ENCODE results near the gene TNNT2. TPM values are rescaled to one million over a fixed set of nuclear protein-coding genes. Genes with fewer than 3 reads are reported as not detected.
A peak's percentile ranks its signal among the peaks of the same experiment; 100 is the strongest.

Gene TNNT2
- 0.11 and 0.37 TPM in 2 replicates for total RNA-seq (2014; rRNA removed; shearing (Covaris generic); ENCODE audit: low replicate concordance)

DNA sequence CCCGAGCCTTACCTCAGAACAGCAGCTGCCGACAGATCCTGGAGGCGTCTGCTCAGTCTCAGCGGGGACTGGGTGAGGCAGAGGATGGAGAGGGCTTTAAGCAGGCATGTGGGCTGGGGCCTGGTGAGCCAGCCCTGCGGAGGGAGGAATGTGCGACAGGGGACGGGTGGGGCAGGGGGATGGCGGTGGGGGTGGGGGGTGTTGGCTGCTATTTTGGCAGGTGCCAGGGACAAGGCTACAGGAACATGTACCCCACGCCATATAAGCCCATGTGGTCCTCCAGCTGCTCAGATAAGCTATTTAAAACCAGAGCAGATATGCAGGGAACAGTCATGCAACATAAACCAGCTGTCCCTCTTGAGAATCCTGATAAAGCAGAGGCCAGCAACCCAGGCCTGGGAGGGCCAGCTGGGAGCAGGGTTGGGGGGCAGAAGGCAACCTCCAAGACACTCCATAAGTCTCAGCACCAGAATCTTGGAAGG is at the start of gene TNNT2:
TNNT2 (minus strand) TSS at position 70 of the 482 bp plus-strand sequence. CDS start 4,426 bp downstream, outside the sequence.
- Histone ChIP-seq H3K27ac (ENCODE audit: low read length) (no peak within 1 kb of the TSS), H3K9me3 (ENCODE audit: low read length) (no peaks in the 10 kb centered on the region), H3K9ac (ENCODE audit: low read length) (no peak within 1 kb of the TSS), H3K36me3 (ENCODE audit: insufficient read depth, low read length) (no peaks in the 10 kb centered on the region), H3K9me2 (replicated peaks; ENCODE audit: insufficient read depth, low read length) (no peaks in the 10 kb centered on the region), H3K4me1 (ENCODE audit: low read length) (no peaks in the 10 kb centered on the region), H4K20me1 (ENCODE audit: insufficient read depth, low read depth, low read length) (0 out of 2 replicates have a peak, but pooled peaks cover 4% of the 10 kb centered on the region), H3K4me2 (ENCODE audit: low read depth, low read length, poor library complexity, severe bottlenecking) (no peak within 1 kb of the TSS), H3K79me2 (ENCODE audit: low read length) (no peaks in the 10 kb centered on the region), H3K27me3 (ENCODE audit: low read length) (no peaks in the 10 kb centered on the region), H3K4me3 (ENCODE audit: low read length) (no peak within 1 kb of the TSS), H2AFZ (ENCODE audit: low read length) (no peak within 1 kb of the TSS)
- no peak for DNase-seq

- Histone ChIP-seq H2AFZ (ENCODE audit: low read length) (no peak overlapping the region), H3K4me3 (ENCODE audit: low read length) (no peak overlapping the region), H3K9me2 (replicated peaks; ENCODE audit: insufficient read depth, low read length) (no peaks in the 10 kb centered on the region), H4K20me1 (ENCODE audit: insufficient read depth, low read depth, low read length) (no peaks in the 10 kb centered on the region), H3K4me2 (ENCODE audit: low read depth, low read length, poor library complexity, severe bottlenecking) (peak overlapping the region; percentile 7), H3K4me1 (ENCODE audit: low read length) (peaks cover 99% of the 10 kb centered on the region), H3K27me3 (ENCODE audit: low read length) (no peaks in the 10 kb centered on the region), H3K36me3 (ENCODE audit: insufficient read depth, low read length) (no peaks in the 10 kb centered on the region), H3K27ac (ENCODE audit: low read length) (peak overlapping the region; percentile 99), H3K9ac (ENCODE audit: low read length) (peak overlapping the region; percentile 41; the same call in 1 of the 2 replicates), H3K9me3 (ENCODE audit: low read length) (no peaks in the 10 kb centered on the region), H3K79me2 (ENCODE audit: low read length) (no peaks in the 10 kb centered on the region; the same call in 1 of the 2 replicates)
- no peak for DNase-seq
These were observed 49.2 kb upstream of the TNNT2 start for GRCh38 chr1:201426479-201427310.

DNA sequence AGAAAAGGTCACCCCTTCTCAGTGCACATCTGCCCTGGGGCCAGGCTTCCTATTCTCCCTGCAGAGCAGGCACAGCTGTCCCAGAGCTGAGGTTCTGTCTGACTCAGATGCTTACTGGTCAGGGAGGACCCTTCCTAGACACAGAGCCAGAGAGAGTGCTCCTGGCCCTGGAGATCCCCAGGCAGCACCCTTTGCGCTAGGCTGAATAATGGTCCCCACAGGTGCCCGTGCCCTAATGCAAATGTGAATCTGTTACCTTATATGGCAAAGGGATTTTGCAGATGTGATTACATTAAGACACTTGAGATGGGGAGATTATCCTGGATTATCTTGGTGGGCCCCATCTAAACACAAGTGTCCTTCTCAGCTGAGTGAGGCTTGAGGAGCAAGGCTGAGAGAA is 46.7 kb upstream of the TNNT2 start:
- Histone ChIP-seq H3K9ac (ENCODE audit: low read length) (peak overlapping the region; percentile 84), H3K27ac (ENCODE audit: low read length) (peak overlapping the region; percentile 99), H2AFZ (ENCODE audit: low read length) (no peak overlapping the region), H3K9me2 (replicated peaks; ENCODE audit: insufficient read depth, low read length) (no peaks in the 10 kb centered on the region), H3K36me3 (ENCODE audit: insufficient read depth, low read length) (peaks cover 21% of the 10 kb centered on the region), H4K20me1 (ENCODE audit: insufficient read depth, low read depth, low read length) (peaks cover 12% of the 10 kb centered on the region; the same call in 1 of the 2 replicates), H3K4me2 (ENCODE audit: low read depth, low read length, poor library complexity, severe bottlenecking) (peak overlapping the region; percentile 76), H3K4me3 (ENCODE audit: low read length) (peak overlapping the region; percentile 28), H3K79me2 (ENCODE audit: low read length) (peaks cover 24% of the 10 kb centered on the region), H3K9me3 (ENCODE audit: low read length) (no peaks in the 10 kb centered on the region), H3K27me3 (ENCODE audit: low read length) (no peaks in the 10 kb centered on the region), H3K4me1 (ENCODE audit: low read length) (peaks cover 98% of the 10 kb centered on the region)
- peak; percentile 89 for DNase-seq

- Histone ChIP-seq H2AFZ (ENCODE audit: low read length) (no peak overlapping the region), H4K20me1 (ENCODE audit: insufficient read depth, low read depth, low read length) (peaks cover 16% of the 10 kb centered on the region; the same call in 1 of the 2 replicates), H3K4me3 (ENCODE audit: low read length) (peak overlapping the region; percentile 28), H3K36me3 (ENCODE audit: insufficient read depth, low read length) (peaks cover 25% of the 10 kb centered on the region), H3K27ac (ENCODE audit: low read length) (peak overlapping the region; percentile 99), H3K9ac (ENCODE audit: low read length) (peak overlapping the region; percentile 84), H3K27me3 (ENCODE audit: low read length) (no peaks in the 10 kb centered on the region), H3K9me2 (replicated peaks; ENCODE audit: insufficient read depth, low read length) (no peaks in the 10 kb centered on the region), H3K4me2 (ENCODE audit: low read depth, low read length, poor library complexity, severe bottlenecking) (peak overlapping the region; percentile 76), H3K9me3 (ENCODE audit: low read length) (no peaks in the 10 kb centered on the region), H3K4me1 (ENCODE audit: low read length) (peaks cover 98% of the 10 kb centered on the region), H3K79me2 (ENCODE audit: low read length) (peaks cover 28% of the 10 kb centered on the region)
- no peak for DNase-seq
These were observed 46.2 kb upstream of the TNNT2 start for GRCh38 chr1:201423655-201424054.

- peak overlapping the region; percentile 72 for H3K4me3 ChIP-seq (ENCODE audit: low read length)
- H3K4me2 ChIP-seq (ENCODE audit: low read depth, low read length, poor library complexity, severe bottlenecking), result peak overlapping the region; percentile 76
- H3K27ac ChIP-seq (ENCODE audit: low read length), result peak overlapping the region; percentile 99
These were observed 45.1 kb upstream of the TNNT2 start for GRCh38 chr1:201422436-201423030.

DNA sequence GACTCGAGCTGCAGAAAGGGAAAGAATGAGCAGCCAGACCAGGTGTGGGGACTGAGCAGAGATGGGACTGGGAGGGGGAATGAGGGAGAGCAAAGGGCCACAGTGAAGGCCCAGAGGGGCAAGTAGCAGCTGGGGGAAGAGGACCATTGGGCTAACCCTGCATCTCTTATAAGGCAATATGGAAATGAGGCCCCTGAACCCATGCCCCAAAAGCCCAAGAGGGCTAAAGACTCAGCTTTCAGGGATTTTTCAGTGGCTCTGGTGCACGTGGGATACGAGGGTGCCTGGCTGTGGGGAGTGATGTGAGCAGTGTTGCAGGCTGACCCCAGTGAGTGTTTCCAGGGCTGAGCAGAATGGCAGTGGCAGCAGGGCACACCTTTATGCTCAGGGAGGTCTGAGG is 44.5 kb upstream of the TNNT2 start:
- Histone ChIP-seq H2AFZ (ENCODE audit: low read length) (no peak overlapping the region), H3K9ac (ENCODE audit: low read length) (peak overlapping the region; percentile 84), H3K9me2 (replicated peaks; ENCODE audit: insufficient read depth, low read length) (no peaks in the 10 kb centered on the region), H3K4me1 (ENCODE audit: low read length) (peaks cover 97% of the 10 kb centered on the region), H3K9me3 (ENCODE audit: low read length) (no peaks in the 10 kb centered on the region), H4K20me1 (ENCODE audit: insufficient read depth, low read depth, low read length) (peaks cover 29% of the 10 kb centered on the region; the same call in 1 of the 2 replicates), H3K36me3 (ENCODE audit: insufficient read depth, low read length) (peaks cover 30% of the 10 kb centered on the region), H3K27me3 (ENCODE audit: low read length) (no peaks in the 10 kb centered on the region), H3K79me2 (ENCODE audit: low read length) (peaks cover 36% of the 10 kb centered on the region), H3K27ac (ENCODE audit: low read length) (peak overlapping the region; percentile 99), H3K4me2 (ENCODE audit: low read depth, low read length, poor library complexity, severe bottlenecking) (peak overlapping the region; percentile 76), H3K4me3 (ENCODE audit: low read length) (peak overlapping the region; percentile 72)
- DNase-seq, result peak; percentile 92

More at GRCh38 chr1:201422436-201423030, 45.1 kb upstream of the TNNT2 start:
- Histone ChIP-seq H3K79me2 (ENCODE audit: low read length) (peaks cover 34% of the 10 kb centered on the region), H3K9ac (ENCODE audit: low read length) (peak overlapping the region; percentile 84), H3K27me3 (ENCODE audit: low read length) (no peaks in the 10 kb centered on the region), H3K4me1 (ENCODE audit: low read length) (peaks cover 97% of the 10 kb centered on the region), H4K20me1 (ENCODE audit: insufficient read depth, low read depth, low read length) (peaks cover 24% of the 10 kb centered on the region; the same call in 1 of the 2 replicates), H3K36me3 (ENCODE audit: insufficient read depth, low read length) (peaks cover 26% of the 10 kb centered on the region), H3K9me2 (replicated peaks; ENCODE audit: insufficient read depth, low read length) (no peaks in the 10 kb centered on the region), H2AFZ (ENCODE audit: low read length) (no peak overlapping the region), H3K9me3 (ENCODE audit: low read length) (no peaks in the 10 kb centered on the region)
- peak; percentile 88 for DNase-seq

GRCh38 chr1:201421041-201421440 is 43.6 kb upstream of the TNNT2 start:
- Histone ChIP-seq H3K27me3 (ENCODE audit: low read length) (no peaks in the 10 kb centered on the region), H3K4me1 (ENCODE audit: low read length) (peaks cover 97% of the 10 kb centered on the region), H3K4me2 (ENCODE audit: low read depth, low read length, poor library complexity, severe bottlenecking) (peak overlapping the region; percentile 76), H2AFZ (ENCODE audit: low read length) (no peak overlapping the region), H3K36me3 (ENCODE audit: insufficient read depth, low read length) (peaks cover 40% of the 10 kb centered on the region), H3K9ac (ENCODE audit: low read length) (peak overlapping the region; percentile 84), H3K4me3 (ENCODE audit: low read length) (peak overlapping the region; percentile 72), H3K27ac (ENCODE audit: low read length) (peak overlapping the region; percentile 99), H3K79me2 (ENCODE audit: low read length) (peaks cover 40% of the 10 kb centered on the region), H4K20me1 (ENCODE audit: insufficient read depth, low read depth, low read length) (peaks cover 38% of the 10 kb centered on the region; the same call in 1 of the 2 replicates), H3K9me2 (replicated peaks; ENCODE audit: insufficient read depth, low read length) (no peaks in the 10 kb centered on the region), H3K9me3 (ENCODE audit: low read length) (no peaks in the 10 kb centered on the region)
- DNase-seq, result peak; percentile 76

GRCh38 chr1:201420608-201421002 is 43.1 kb upstream of the TNNT2 start:
- H3K79me2 ChIP-seq (ENCODE audit: low read length), result peaks cover 40% of the 10 kb centered on the region
- peak overlapping the region; percentile 99 for H3K27ac ChIP-seq (ENCODE audit: low read length)
- H4K20me1 ChIP-seq (ENCODE audit: insufficient read depth, low read depth, low read length), result peaks cover 43% of the 10 kb centered on the region; the same call in 1 of the 2 replicates
- peak overlapping the region; percentile 72 for H3K4me3 ChIP-seq (ENCODE audit: low read length)
- peak overlapping the region; percentile 76 for H3K4me2 ChIP-seq (ENCODE audit: low read depth, low read length, poor library complexity, severe bottlenecking)
- H3K36me3 ChIP-seq (ENCODE audit: insufficient read depth, low read length), result peaks cover 45% of the 10 kb centered on the region
- H3K4me1 ChIP-seq (ENCODE audit: low read length), result peaks cover 97% of the 10 kb centered on the region
- peak overlapping the region; percentile 84 for H3K9ac ChIP-seq (ENCODE audit: low read length)
- DNase-seq, result no peak
- H3K9me2 ChIP-seq (replicated peaks; ENCODE audit: insufficient read depth, low read length), result no peaks in the 10 kb centered on the region
- H3K9me3 ChIP-seq (ENCODE audit: low read length), result no peaks in the 10 kb centered on the region
- no peak overlapping the region for H2AFZ ChIP-seq (ENCODE audit: low read length)
- no peaks in the 10 kb centered on the region for H3K27me3 ChIP-seq (ENCODE audit: low read length)
